K562 (cell line): ENCODE measurements around the gene CTF1. TPM values are rescaled to one million over a fixed set of nuclear protein-coding genes. Genes with fewer than 3 reads are reported as not detected.

Experiments
- CBFA2T3 ChIP-seq: fragments of 450-650 bp; IDR thresholded peaks from 2 replicates; pipeline ENCODE4 v1.6.1; 2017
- GATAD2A ChIP-seq: fragments of 450-650 bp; IDR thresholded peaks from 2 replicates; pipeline ENCODE4 v1.6.1; 2017
- NELFE ChIP-seq: IDR thresholded peaks from 2 replicates; pipeline ENCODE4 v1.6.1; 2011; ENCODE audit warnings: mild to moderate bottlenecking; ENCODE audit not compliant: insufficient read depth, insufficient read length
- PHF21A ChIP-seq: fragments of 450-650 bp; IDR thresholded peaks from 2 replicates; pipeline ENCODE4 v1.6.1; 2017; ENCODE audit warnings: low read depth, borderline replicate concordance
- ZNF318 ChIP-seq, 2 experiments: fragments of 450-650 bp; IDR thresholded peaks; 2 replicates each; pipeline ENCODE4 v1.6.1; 2016; ENCODE audit warnings: mild to moderate bottlenecking in 2 of 2, borderline replicate concordance in 1 of 2, low read depth in 1 of 2, moderate library complexity in 1 of 2
- ZNF655 ChIP-seq: fragments of 250-450 bp; sonication (Bioruptor Pico); IDR thresholded peaks from 2 replicates; pipeline ENCODE4 v1.5.0; 2021
- polyA plus RNA-seq, 8 experiments: library from polyadenylated mRNA; depleted of rRNA in 4 of 8; stranded (reverse) in 5 of 8; unstranded in 3 of 8; fragments of >200 nt; fragmentation: Nextera tagmentation in 2 of 8; fragmentation: Illumina TruSeq in 1 of 8; extraction: Ambion mirVana in 2 of 8; extraction: Trizol in 1 of 8; gene quantifications; 2 replicates each; pipeline versions ENCODE4 v1.2.1 to v1.2.3, GENCODE V29; 2011 to 2014; ENCODE audit warnings: inconsistent platforms in 1 of 8, missing spikeins in 1 of 8
- total RNA-seq, 7 experiments: library from RNA; depleted of rRNA in 6 of 7; stranded (reverse); fragments of >200 nt in 6 of 7; fragmentation: Illumina TruSeq in 2 of 7; extraction: Trizol in 2 of 7; gene quantifications; 2 replicates each; pipeline versions ENCODE4 v1.2.1 to v1.2.3, GENCODE V29; 2011 to 2021; ENCODE audit warnings: low replicate concordance in 1 of 7
- TF ChIP-seq, protein P1 (sequence below): fragments of 450-650 bp; conservative IDR thresholded peaks from 2 replicates; pipeline ENCODE4 v1.6.1; 2016; ENCODE audit warnings: missing genetic modification characterization, low read depth, mild to moderate bottlenecking, control low read depth, missing compliant biosample characterization
- TF ChIP-seq, protein P2 (sequence below): fragments of 450-650 bp; IDR thresholded peaks from one replicate; pipeline ENCODE4 v1.6.1; 2018; ENCODE audit warnings: mild to moderate bottlenecking, moderate library complexity; ENCODE audit not compliant: partially characterized antibody
- TF ChIP-seq, protein P3 (sequence below): sonication (generic); formaldehyde crosslinking; IDR thresholded peaks from 2 replicates; pipeline ENCODE4 v1.8.0; 2022; ENCODE audit warnings: mild to moderate bottlenecking, missing genetic modification reagents
- TF ChIP-seq, protein P4 (sequence below): fragments of 250-450 bp; sonication (Bioruptor Pico); IDR thresholded peaks from 2 replicates; pipeline ENCODE4 v1.4.0; 2020

The CTF1 gene
- total and polyA plus RNA-seq, 9 of the 15 experiments (the other 6 are each of a cell fraction or from before 2014, with no cell fraction given): 0.24 to 2.5 (median 0.44) TPM

GRCh38 chr16:30893744-30894539 lies 2.5 kb upstream of the CTF1 start, which contains the start of gene BCL7C (continued):
- TF ChIP-seq NELFE: no peak
- peak; percentile 91; the same call in 1 of the 2 replicates for TF ChIP-seq GATAD2A
- no peak for TF ChIP-seq ZNF318 (IDR thresholded peaks at IDR 0.05; ENCODE audit: borderline replicate concordance in 1 of 2, low read depth in 1 of 2)
- TF ChIP-seq PHF21A: no peak
- TF ChIP-seq ZNF655 (CRISPR knock-in tag): no peak
- TF ChIP-seq, protein P1, sequence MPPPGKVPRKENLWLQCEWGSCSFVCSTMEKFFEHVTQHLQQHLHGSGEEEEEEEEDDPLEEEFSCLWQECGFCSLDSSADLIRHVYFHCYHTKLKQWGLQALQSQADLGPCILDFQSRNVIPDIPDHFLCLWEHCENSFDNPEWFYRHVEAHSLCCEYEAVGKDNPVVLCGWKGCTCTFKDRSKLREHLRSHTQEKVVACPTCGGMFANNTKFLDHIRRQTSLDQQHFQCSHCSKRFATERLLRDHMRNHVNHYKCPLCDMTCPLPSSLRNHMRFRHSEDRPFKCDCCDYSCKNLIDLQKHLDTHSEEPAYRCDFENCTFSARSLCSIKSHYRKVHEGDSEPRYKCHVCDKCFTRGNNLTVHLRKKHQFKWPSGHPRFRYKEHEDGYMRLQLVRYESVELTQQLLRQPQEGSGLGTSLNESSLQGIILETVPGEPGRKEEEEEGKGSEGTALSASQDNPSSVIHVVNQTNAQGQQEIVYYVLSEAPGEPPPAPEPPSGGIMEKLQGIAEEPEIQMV (tag): no peak
- TF ChIP-seq CBFA2T3: 0 out of 2 replicates have a peak, but pooled peaks have one; percentile 12
- TF ChIP-seq, protein P2, sequence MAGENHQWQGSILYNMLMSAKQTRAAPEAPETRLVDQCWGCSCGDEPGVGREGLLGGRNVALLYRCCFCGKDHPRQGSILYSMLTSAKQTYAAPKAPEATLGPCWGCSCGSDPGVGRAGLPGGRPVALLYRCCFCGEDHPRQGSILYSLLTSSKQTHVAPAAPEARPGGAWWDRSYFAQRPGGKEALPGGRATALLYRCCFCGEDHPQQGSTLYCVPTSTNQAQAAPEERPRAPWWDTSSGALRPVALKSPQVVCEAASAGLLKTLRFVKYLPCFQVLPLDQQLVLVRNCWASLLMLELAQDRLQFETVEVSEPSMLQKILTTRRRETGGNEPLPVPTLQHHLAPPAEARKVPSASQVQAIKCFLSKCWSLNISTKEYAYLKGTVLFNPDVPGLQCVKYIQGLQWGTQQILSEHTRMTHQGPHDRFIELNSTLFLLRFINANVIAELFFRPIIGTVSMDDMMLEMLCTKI: no peak
- TF ChIP-seq, protein P3, sequence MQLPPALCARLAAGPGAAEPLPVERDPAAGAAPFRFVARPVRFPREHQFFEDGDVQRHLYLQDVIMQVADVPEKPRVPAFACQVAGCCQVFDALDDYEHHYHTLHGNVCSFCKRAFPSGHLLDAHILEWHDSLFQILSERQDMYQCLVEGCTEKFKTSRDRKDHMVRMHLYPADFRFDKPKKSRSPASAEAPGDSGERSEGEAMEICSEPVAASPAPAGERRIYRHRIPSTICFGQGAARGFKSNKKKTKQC (CRISPR knock-in tag): peak; percentile 99
- TF ChIP-seq, protein P4, sequence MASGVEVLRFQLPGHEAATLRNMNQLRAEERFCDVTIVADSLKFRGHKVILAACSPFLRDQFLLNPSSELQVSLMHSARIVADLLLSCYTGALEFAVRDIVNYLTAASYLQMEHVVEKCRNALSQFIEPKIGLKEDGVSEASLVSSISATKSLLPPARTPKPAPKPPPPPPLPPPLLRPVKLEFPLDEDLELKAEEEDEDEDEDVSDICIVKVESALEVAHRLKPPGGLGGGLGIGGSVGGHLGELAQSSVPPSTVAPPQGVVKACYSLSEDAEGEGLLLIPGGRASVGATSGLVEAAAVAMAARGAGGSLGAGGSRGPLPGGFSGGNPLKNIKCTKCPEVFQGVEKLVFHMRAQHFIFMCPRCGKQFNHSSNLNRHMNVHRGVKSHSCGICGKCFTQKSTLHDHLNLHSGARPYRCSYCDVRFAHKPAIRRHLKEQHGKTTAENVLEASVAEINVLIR: peak; percentile 24; the same call in 1 of the 2 replicates
